HG02571 (cell line): ENCODE measurements around the gene RAC2.

Experiments used
- ATAC-seq: cut with Tn5 transposase; IDR thresholded peaks from one replicate; pipeline ENCODE4 v1.9.1; 2021; ENCODE audit warnings: mild to moderate bottlenecking, moderate library complexity; ENCODE audit not compliant: unreplicated experiment

RAC2 gene

GRCh38 chr22:37244114-37244921, at the start of gene RAC2:
Gene RAC2 (minus strand): TSS chr22:37244269. CDS start chr22:37244148, 121 bp downstream.
- no peak for ATAC-seq

- ATAC-seq: no peak
Observed at GRCh38 chr22:37293172-37293571, 49.1 kb upstream of the RAC2 start.

- no peak for ATAC-seq
Observed at GRCh38 chr22:37292641-37293040, 48.6 kb upstream of the RAC2 start.

GRCh38 chr22:37291559-37292298, 47.7 kb upstream of the RAC2 start:
- ATAC-seq: no peak

DNA sequence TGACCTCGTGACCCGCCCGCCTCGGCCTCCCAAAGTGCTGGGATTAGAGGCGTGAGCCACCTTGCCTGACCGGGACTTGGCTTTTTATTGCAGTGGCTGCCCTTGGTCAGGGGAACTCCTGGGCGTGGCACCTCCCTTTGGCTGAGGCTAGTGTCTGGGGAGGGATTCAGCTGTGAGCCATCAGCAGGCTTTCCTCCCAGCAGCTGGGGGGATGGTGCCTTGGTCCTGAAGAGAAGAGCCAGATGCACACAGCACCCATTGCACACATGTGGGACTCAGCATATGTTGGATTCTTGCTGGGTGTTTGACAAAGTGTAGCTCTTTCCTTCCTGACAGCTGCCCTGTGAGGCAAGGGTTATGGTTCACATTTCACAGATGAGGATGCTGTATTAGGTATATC, 46.7 kb upstream of the RAC2 start:
- no peak for ATAC-seq

DNA sequence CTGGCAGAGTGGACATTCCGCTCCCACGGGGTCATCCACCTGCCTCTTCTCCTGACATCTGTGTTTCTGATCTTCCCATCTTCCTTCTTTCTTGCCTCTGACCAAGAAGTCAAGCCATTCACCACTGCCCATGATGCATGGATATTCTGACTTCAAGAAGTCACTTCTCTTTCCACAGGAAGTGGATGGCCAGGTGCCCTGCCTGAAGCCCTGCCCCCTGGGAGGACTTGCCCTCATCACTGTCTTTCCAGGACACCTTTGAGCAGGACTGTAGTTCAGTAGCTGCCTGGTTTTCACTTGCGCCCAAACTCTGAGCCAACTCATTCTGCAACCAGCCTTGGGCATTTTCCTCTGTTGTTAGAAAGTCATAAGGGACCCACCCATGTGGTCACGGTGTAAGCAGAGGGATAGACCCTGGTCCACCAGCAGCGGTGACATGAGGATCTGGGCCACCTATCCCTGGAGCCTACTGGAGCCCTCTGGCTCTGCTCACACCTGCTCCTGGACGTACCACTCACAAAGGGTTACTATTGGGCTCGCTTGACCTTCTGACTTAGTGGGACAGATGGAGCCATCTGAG, 45.2 kb upstream of the RAC2 start:
- no peak for ATAC-seq

- ATAC-seq: no peak
Observed at GRCh38 chr22:37288521-37288920, 44.5 kb upstream of the RAC2 start.

- no peak for ATAC-seq
Observed at GRCh38 chr22:37287550-37287951, 43.5 kb upstream of the RAC2 start.

GRCh38 chr22:37285937-37286336, 41.9 kb upstream of the RAC2 start:
- ATAC-seq: no peak

DNA sequence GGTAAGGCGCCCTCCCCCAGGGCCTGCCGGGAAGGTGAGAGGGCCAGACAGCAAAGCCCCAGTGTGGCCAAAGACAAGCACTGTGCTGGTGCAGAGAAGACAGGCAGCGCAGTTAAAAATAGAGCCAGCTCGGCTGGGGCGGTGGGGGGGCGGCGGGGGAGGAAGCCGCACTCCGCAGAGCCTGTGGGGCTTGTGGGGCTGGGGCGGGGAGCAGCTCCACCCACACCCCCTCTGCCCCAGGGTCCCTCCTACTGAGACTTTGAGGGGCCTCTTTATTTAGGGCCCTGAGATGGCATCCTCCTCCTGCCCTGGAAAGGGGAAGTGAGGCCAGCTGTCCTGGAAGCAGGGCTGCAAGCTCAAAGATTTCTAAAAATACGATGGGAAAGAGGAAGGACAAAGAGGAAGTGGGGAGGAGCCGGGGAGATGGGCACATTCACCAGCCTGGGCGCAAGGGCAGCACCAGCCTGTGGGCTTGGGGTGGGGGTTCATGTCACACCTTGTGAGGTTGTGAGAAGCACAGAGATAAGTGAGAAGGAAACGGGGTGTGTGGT, 40.8 kb upstream of the RAC2 start:
- ATAC-seq: no peak

DNA sequence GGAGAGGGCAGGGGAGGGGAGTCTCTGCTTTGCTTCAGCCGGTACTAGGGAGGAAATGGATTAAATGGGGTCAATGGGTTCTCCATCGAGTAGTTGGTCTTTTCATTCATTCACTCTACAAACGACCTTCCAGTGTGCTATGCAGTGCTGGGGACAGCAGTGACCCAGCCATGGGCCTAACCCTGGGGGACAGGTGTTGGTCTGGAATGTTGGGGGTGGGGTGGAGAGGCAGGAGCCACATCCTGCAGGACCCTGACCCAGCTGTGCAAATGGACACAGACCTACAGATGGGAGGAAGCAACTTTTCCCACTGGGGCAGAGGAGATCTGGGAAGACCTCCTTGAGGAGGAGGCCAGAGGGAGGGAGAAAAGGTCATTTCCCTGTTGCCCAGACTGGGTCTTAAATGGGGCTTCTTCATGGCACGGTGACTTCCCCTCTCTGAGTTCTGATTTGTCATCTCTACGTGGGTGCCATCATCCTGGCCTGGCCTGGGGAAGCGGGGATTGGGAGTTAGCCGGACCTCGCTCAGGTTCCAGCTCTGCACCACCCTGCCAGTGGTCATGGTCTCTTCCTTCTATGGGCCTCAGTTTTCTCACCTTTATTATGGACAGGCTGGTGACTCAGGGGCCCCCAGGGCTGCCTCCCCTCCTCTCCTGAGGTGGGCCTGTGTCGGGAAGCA, 40.2 kb upstream of the RAC2 start:
- ATAC-seq: no peak

DNA sequence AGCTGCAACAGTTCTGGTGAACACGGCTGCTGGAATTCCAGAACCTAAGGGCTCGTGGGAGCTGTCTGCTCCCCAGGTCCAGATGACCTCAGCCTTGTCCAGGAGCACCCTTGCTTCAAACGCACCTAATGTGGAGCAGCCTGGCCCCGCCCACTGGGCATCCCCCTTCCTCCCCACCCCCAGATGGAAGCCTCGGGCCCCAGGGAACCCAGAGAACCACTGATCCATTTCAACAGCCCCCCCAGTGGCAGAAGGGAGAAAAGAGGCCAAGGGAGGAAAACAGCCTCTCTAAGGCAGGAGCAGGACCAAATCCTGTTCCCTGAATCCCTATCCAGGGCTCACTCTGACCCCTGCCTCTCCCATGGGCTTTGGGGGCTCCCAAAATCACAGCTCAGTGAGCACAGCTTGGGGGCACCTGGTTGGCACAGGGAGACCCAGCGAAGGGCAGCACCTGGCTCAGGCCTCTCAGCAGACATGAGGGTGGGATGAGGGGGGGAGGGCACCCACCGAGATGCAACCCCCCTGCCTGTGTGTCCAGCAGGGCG, 39.4 kb upstream of the RAC2 start:
- no peak for ATAC-seq

GRCh38 chr22:37282385-37282677, 38.3 kb upstream of the RAC2 start, which contains the start of gene CYTH4:
Gene CYTH4 (plus strand): TSS chr22:37282508. CDS start chr22:37282570, 62 bp downstream.
- ATAC-seq: no peak

GRCh38 chr22:37281646-37282384, 37.7 kb upstream of the RAC2 start:
- no peak for ATAC-seq

DNA sequence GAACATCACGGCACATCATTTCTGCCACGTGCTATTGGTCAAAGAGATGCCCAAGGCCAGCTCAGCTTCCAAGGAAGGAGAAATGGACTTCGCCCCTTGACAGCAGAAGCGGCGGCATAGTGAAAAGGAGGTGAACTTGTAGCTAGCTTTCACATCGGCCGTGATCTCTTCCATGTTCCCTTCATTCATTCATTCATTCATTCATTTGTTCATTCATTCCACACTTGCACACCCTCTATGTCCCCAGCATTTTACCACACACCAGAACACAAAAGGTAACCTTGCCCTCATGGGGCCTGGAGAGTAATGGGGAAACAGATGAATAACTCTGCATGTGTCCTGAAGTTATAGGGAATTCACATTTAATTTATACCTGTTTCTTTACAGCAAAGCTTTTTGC, 37.1 kb upstream of the RAC2 start:
- ATAC-seq: no peak

DNA sequence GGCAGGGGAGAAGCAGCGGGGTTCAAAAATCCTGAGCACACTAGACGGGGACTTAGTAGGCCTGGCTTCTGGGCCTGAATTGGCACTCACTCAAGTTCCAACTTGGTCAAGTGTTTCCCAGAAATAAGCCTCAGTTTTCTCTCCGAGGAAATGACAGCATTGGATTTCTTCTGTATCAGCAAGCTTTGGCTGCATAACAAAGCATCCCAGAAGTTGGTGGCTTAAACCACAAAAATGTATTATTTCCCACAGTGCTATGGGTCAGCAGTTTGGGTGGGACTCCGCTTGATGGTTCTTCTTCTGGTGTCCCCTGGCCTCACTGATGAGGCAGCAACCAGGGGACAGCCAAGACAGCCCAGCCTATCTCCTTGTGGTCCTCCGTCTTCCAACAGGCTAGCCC, 36.6 kb upstream of the RAC2 start:
- no peak for ATAC-seq

GRCh38 chr22:37279331-37280181, 35.5 kb upstream of the RAC2 start:
- no peak for ATAC-seq

GRCh38 chr22:37278261-37278660, 34.2 kb upstream of the RAC2 start:
- ATAC-seq: no peak

- ATAC-seq: no peak
Observed at GRCh38 chr22:37277384-37277783, 33.3 kb upstream of the RAC2 start.
